IMR-90 (cell line): Measurements from ENCODE around the gene IQCB1. TPM values are rescaled to one million over a fixed set of nuclear protein-coding genes. Genes with fewer than 3 reads are reported as not detected.
A peak's percentile ranks its signal among the peaks of the same experiment; 100 is the strongest.

Experiments used
- ATAC-seq: fragments of 200-7000 bp; cut with Tn5 transposase; 2 replicates; pipeline ENCODE4 v1.9.1; 2020; ENCODE audit warnings: low read depth, mild to moderate bottlenecking, moderate library complexity
- BruUV-seq: library from RNA; stranded (reverse); fragments of 400-500 nt; replicated peaks from 2 replicates; lab custom pipeline; 2021; lab: Mats Ljungman, UMichigan
- CTCF ChIA-PET: fragments of 300-600 bp; formaldehyde crosslinking; extraction: SDS; loops from one replicate; lab custom pipeline; 2021; ENCODE audit warnings: antibody characterized with exemption; lab: Yijun Ruan, JAX
- POLR2A ChIA-PET: fragments of 300-600 bp; sonication (Branson Sonifier 250); formaldehyde crosslinking; loops from one replicate; lab custom pipeline; 2022; ENCODE audit warnings: antibody characterized with exemption; ENCODE audit not compliant: unreplicated experiment; lab: Charles Lee
- DNase-seq: peaks from one replicate; pipeline ENCODE4 v3.0.0; 2013
- H2AFZ ChIP-seq: replicated peaks from 2 replicates; pipeline ENCODE3; 2013; ENCODE audit warnings: low read length, mild to moderate bottlenecking; ENCODE audit not compliant: poor library complexity
- H2AK5ac ChIP-seq: 2 replicates; pipeline ENCODE4 v1.6.1; 2013; ENCODE audit warnings: low read depth, low read length, inconsistent platforms
- H2AK9ac ChIP-seq: replicated peaks from 2 replicates; pipeline ENCODE3; 2013; ENCODE audit warnings: mild to moderate bottlenecking, low read depth, low read length, moderate library complexity; ENCODE audit not compliant: poor library complexity
- H2BK120ac ChIP-seq: 2 replicates; pipeline ENCODE4 v1.6.1; 2013; ENCODE audit warnings: low read depth, low read length, inconsistent platforms
- H2BK15ac ChIP-seq: 3 replicates; pipeline ENCODE4 v1.6.1; 2013; ENCODE audit warnings: low read depth, low read length, inconsistent platforms
- H2BK20ac ChIP-seq: 2 replicates; pipeline ENCODE4 v1.6.1; 2013; ENCODE audit warnings: low read depth, mild to moderate bottlenecking, inconsistent platforms, low read length, moderate library complexity
- H2BK5ac ChIP-seq: 2 replicates; pipeline ENCODE4 v1.6.1; 2013; ENCODE audit warnings: mild to moderate bottlenecking, low read depth, low read length, inconsistent platforms; ENCODE audit not compliant: poor library complexity, severe bottlenecking
- H3K14ac ChIP-seq: replicated peaks from 2 replicates; pipeline ENCODE4 v1.6.1; 2013; ENCODE audit warnings: low read depth, low read length, inconsistent platforms
- H3K18ac ChIP-seq: 2 replicates; pipeline ENCODE4 v1.6.1; 2013; ENCODE audit warnings: low read depth, low read length, control low read depth
- H3K23ac ChIP-seq: 2 replicates; pipeline ENCODE4 v1.6.1; 2013; ENCODE audit warnings: low read depth, low read length, inconsistent platforms
- H3K27ac ChIP-seq: 2 replicates; pipeline ENCODE4 v1.5.1; 2013; ENCODE audit warnings: mild to moderate bottlenecking, control low read depth, low read length; ENCODE audit not compliant: insufficient read depth
- H3K27me3 ChIP-seq: 2 replicates; pipeline ENCODE4 v1.6.1; 2013; ENCODE audit warnings: low read length; ENCODE audit not compliant: control insufficient read depth, insufficient read depth
- H3K36me3 ChIP-seq: 2 replicates; pipeline ENCODE4 v1.6.1; 2013; ENCODE audit warnings: low read length, mixed read lengths; ENCODE audit not compliant: control insufficient read depth, insufficient read depth
- H3K4ac ChIP-seq: 2 replicates; pipeline ENCODE4 v1.6.1; 2013; ENCODE audit warnings: low read depth, low read length, inconsistent platforms
- H3K4me1 ChIP-seq: 2 replicates; pipeline ENCODE4 v1.6.1; 2013; ENCODE audit warnings: low read length, mixed read lengths; ENCODE audit not compliant: control insufficient read depth, insufficient read depth
- H3K4me2 ChIP-seq: 2 replicates; pipeline ENCODE4 v1.6.1; 2013; ENCODE audit warnings: low read depth, mild to moderate bottlenecking, control low read depth, low read length, moderate library complexity
- H3K4me3 ChIP-seq: 2 replicates; pipeline ENCODE4 v1.5.1; 2013; ENCODE audit warnings: low read depth, mild to moderate bottlenecking, control low read depth, low read length, moderate library complexity; ENCODE audit not compliant: insufficient read depth
- H3K56ac ChIP-seq: 2 replicates; pipeline ENCODE4 v1.6.1; 2013; ENCODE audit warnings: low read length, inconsistent platforms; ENCODE audit not compliant: insufficient read depth; ENCODE audit errors: extremely low read depth
- H3K79me1 ChIP-seq, 2 experiments: 2 replicates each; pipeline ENCODE4 v1.6.1; 2013; ENCODE audit warnings: low read length in 2 of 2, inconsistent platforms in 1 of 2, low read depth in 1 of 2
- H3K9ac ChIP-seq: 2 replicates; pipeline ENCODE4 v1.6.1; 2013; ENCODE audit warnings: low read depth, low read length, control low read depth
- H3K9me1 ChIP-seq: 2 replicates; pipeline ENCODE4 v1.6.1; 2013; ENCODE audit warnings: low read length, inconsistent platforms; ENCODE audit not compliant: insufficient read depth
- H3K9me3 ChIP-seq: 2 replicates; pipeline ENCODE4 v1.6.1; 2013; ENCODE audit warnings: low read length; ENCODE audit not compliant: control insufficient read depth, insufficient read depth
- H4K20me1 ChIP-seq: 2 replicates; pipeline ENCODE4 v1.6.1; 2013; ENCODE audit warnings: low read length, inconsistent platforms; ENCODE audit not compliant: insufficient read depth
- H4K5ac ChIP-seq: 2 replicates; pipeline ENCODE4 v1.6.1; 2013; ENCODE audit warnings: mild to moderate bottlenecking, low read depth, low read length, control low read depth
- H4K8ac ChIP-seq, 2 experiments: 2 replicates each; pipeline ENCODE4 v1.6.1; 2013; ENCODE audit warnings: low read depth in 2 of 2, low read length in 2 of 2, control low read depth in 1 of 2, inconsistent platforms in 1 of 2
- H4K91ac ChIP-seq: 2 replicates; pipeline ENCODE4 v1.6.1; 2013; ENCODE audit warnings: low read depth, low read length, inconsistent platforms; ENCODE audit not compliant: insufficient read depth
- BHLHE40 ChIP-seq: fragments of 150-350 bp; IDR thresholded peaks from 2 replicates; pipeline ENCODE4 v1.6.1; 2016; ENCODE audit warnings: mild to moderate bottlenecking, low read depth, low read length
- CEBPB ChIP-seq: IDR thresholded peaks from 2 replicates; pipeline ENCODE4 v1.6.1; 2012; ENCODE audit warnings: low read depth, low read length, improper control_type of control experiment
- CHD1 ChIP-seq: IDR thresholded peaks from 2 replicates; pipeline ENCODE4 v1.6.1; 2012; ENCODE audit warnings: low read depth, low read length, improper control_type of control experiment
- FOS ChIP-seq: fragments of 150-350 bp; IDR thresholded peaks from 2 replicates; pipeline ENCODE4 v1.6.1; 2016; ENCODE audit warnings: low read depth, low read length
- MAFK ChIP-seq: IDR thresholded peaks from 2 replicates; pipeline ENCODE4 v1.6.1; 2012; ENCODE audit warnings: low read depth, low read length, improper control_type of control experiment
- MAZ ChIP-seq: IDR thresholded peaks from 2 replicates; pipeline ENCODE4 v1.6.1; 2012; ENCODE audit warnings: low read depth, mild to moderate bottlenecking, low read length, improper control_type of control experiment, moderate library complexity, borderline replicate concordance
- MXI1 ChIP-seq: IDR thresholded peaks from 2 replicates; pipeline ENCODE4 v1.6.1; 2012; ENCODE audit warnings: low read depth, mild to moderate bottlenecking, low read length, moderate library complexity, borderline replicate concordance
- NFE2L2 ChIP-seq: fragments of 150-350 bp; IDR thresholded peaks from 2 replicates; pipeline ENCODE4 v1.6.1; 2016; ENCODE audit warnings: low read depth, mild to moderate bottlenecking, low read length
- POLR2A ChIP-seq: IDR thresholded peaks from 2 replicates; pipeline ENCODE4 v1.6.1; 2012; ENCODE audit warnings: mild to moderate bottlenecking, low read depth, low read length
- RAD21 ChIP-seq: IDR thresholded peaks from 2 replicates; pipeline ENCODE4 v1.6.1; 2012; ENCODE audit warnings: low read length, improper control_type of control experiment
- RCOR1 ChIP-seq: IDR thresholded peaks from 2 replicates; pipeline ENCODE4 v1.6.1; 2012; ENCODE audit warnings: mild to moderate bottlenecking, low read length, improper control_type of control experiment; ENCODE audit not compliant: insufficient replicate concordance
- RFX5 ChIP-seq: IDR thresholded peaks from 2 replicates; pipeline ENCODE4 v1.8.0; 2012; ENCODE audit warnings: low read depth, mild to moderate bottlenecking, low read length, moderate library complexity
- SMC3 ChIP-seq: fragments of 150-350 bp; IDR thresholded peaks from 2 replicates; pipeline ENCODE4 v1.6.1; 2016; ENCODE audit warnings: low read depth, mild to moderate bottlenecking, antibody characterized with exemption, low read length, moderate library complexity
- WGBS, 2 experiments: methylation state at CpG; one replicate each; pipeline versions ENCODE4 v1.1.5 to v1.1.7; 2013; ENCODE audit warnings: missing lambda C conversion rate in 2 of 2; ENCODE audit not compliant: insufficient read length in 1 of 2; ENCODE audit errors: extremely low coverage in 2 of 2; 5-methylcytosine and 5-hydroxymethylcytosine counted together
- dilution Hi-C: fragments of 300-500 bp; cut with HindIII; formaldehyde crosslinking; loops from one replicate; pipeline ENCODE4 v1.14.3; 2018; ENCODE audit warnings: low sequenced_read_pairs; ENCODE audit not compliant: unreplicated experiment
- in situ Hi-C: fragments of 300-500 bp; cut with MboI; formaldehyde crosslinking; loops from 3 replicates; pipeline ENCODE4 v1.14.3; 2019; ENCODE audit warnings: low sequenced_read_pairs, inconsistent platforms, mixed read lengths
- intact Hi-C: fragments of 100-400 bp; cut with micrococcal nuclease; formaldehyde crosslinking; loops from 2 replicates; pipeline ENCODE4 v1.10.0; 2022
- polyA plus RNA-seq, 3 experiments: library from polyadenylated mRNA; depleted of rRNA; stranded (reverse); fragments of >200 nt; gene quantifications; 2 replicates each; pipeline ENCODE4 v1.2.3, GENCODE V29; 2012; ENCODE audit warnings: low replicate concordance in 1 of 3
- total RNA-seq: library from RNA; depleted of rRNA; stranded (reverse); fragments of >200 nt; gene quantifications from 2 replicates; pipeline ENCODE4 v1.2.3, GENCODE V29; 2012
- TF ChIP-seq, protein P1 (sequence below): fragments of 150-350 bp; IDR thresholded peaks from 2 replicates; pipeline ENCODE4 v1.6.1; 2016; ENCODE audit warnings: low read depth, mild to moderate bottlenecking, low read length, moderate library complexity, borderline replicate concordance
- TF ChIP-seq, protein P2 (sequence below): conservative IDR thresholded peaks from 2 replicates; pipeline ENCODE4 v1.5.1; 2012; ENCODE audit warnings: mild to moderate bottlenecking, low read depth, low read length, improper control_type of control experiment
- TF ChIP-seq, protein P3 (sequence below): fragments of 150-350 bp; IDR thresholded peaks from 2 replicates; pipeline ENCODE4 v1.6.1; 2017; ENCODE audit warnings: mild to moderate bottlenecking, antibody characterized with exemption, low read length, low read depth

The IQCB1 gene
- total and polyA plus RNA-seq, 2 of the 4 experiments (the other 2 are of a cell fraction) = 13.5 to 18.3 TPM

DNA sequence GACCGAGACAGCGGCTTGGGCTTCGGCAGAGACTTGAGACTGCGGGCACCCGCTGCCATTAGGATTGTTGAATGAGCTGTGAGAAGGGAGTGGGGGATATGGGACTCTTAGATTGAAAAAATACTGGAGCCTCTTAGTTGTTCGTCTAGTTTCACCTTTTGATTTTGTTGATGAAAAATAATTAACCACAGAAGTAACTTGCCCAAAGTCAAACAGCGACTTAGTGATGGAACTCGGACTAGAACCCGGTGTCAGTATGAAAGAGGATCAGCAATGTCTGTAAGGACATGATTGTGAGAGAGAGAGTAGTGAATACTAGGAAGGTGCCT lies 84.8 kb downstream of the IQCB1 start:
- Histone ChIP-seq H2BK120ac (no peak overlapping the region), H3K9me3 (no peaks in the 10 kb centered on the region), H3K27me3 (no peaks in the 10 kb centered on the region), H2AFZ (peak overlapping the region; percentile 98), H2AK9ac (peak overlapping the region; percentile 59), H2BK5ac (peak overlapping the region; percentile 42), H3K9ac (peak overlapping the region; percentile 66), H4K20me1 (peaks cover 7% of the 10 kb centered on the region), H3K4me2 (peak overlapping the region; percentile 88), H2BK15ac (no peak overlapping the region), H3K56ac (no peak overlapping the region; the same call in 1 of the 2 replicates), H4K8ac (peak overlapping the region; percentile 16 to 94; a peak in 3 of 4 replicates), H4K5ac (peak overlapping the region; percentile 51), H3K18ac (no peak overlapping the region), H3K14ac (peak overlapping the region; percentile 70), H3K9me1 (no peaks in the 10 kb centered on the region), H3K27ac (peak overlapping the region; percentile 43), H2BK20ac (no peak overlapping the region), H2AK5ac (0 out of 2 replicates have a peak overlapping the region, but pooled peaks have one; percentile 34), H3K23ac (peak overlapping the region; percentile 13; the same call in 1 of the 2 replicates), H3K36me3 (no peaks in the 10 kb centered on the region), H3K4me1 (no peaks in the 10 kb centered on the region), H3K79me1 (peaks cover 6 to 23% of the 10 kb centered on the region in 2 experiments; a peak in 3 of 4 replicates), H3K4ac (peak overlapping the region; percentile 74), H4K91ac (peak overlapping the region; percentile 57; the same call in 1 of the 2 replicates), H3K4me3 (peak overlapping the region; percentile 55)
- ChIA-PET CTCF (no interaction called here), POLR2A (no interaction called here)
- no peak for DNase-seq
- no CpG with 5 or more reads among the region's 9 CpGs for WGBS, 2 experiments
- no peak for TF ChIP-seq RAD21
- no peak for TF ChIP-seq POLR2A
- no peak for TF ChIP-seq NFE2L2
- TF ChIP-seq CHD1 = no peak
- no peak for TF ChIP-seq MXI1
- TF ChIP-seq RCOR1 = no peak
- TF ChIP-seq MAZ = no peak
- TF ChIP-seq, protein P1, sequence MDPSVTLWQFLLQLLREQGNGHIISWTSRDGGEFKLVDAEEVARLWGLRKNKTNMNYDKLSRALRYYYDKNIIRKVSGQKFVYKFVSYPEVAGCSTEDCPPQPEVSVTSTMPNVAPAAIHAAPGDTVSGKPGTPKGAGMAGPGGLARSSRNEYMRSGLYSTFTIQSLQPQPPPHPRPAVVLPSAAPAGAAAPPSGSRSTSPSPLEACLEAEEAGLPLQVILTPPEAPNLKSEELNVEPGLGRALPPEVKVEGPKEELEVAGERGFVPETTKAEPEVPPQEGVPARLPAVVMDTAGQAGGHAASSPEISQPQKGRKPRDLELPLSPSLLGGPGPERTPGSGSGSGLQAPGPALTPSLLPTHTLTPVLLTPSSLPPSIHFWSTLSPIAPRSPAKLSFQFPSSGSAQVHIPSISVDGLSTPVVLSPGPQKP = no peak
- TF ChIP-seq BHLHE40 = no peak
- no peak for TF ChIP-seq CEBPB
- TF ChIP-seq SMC3 = no peak
- TF ChIP-seq MAFK = no peak
- no peak for TF ChIP-seq RFX5
- no peak for TF ChIP-seq FOS
- TF ChIP-seq, protein P2, sequence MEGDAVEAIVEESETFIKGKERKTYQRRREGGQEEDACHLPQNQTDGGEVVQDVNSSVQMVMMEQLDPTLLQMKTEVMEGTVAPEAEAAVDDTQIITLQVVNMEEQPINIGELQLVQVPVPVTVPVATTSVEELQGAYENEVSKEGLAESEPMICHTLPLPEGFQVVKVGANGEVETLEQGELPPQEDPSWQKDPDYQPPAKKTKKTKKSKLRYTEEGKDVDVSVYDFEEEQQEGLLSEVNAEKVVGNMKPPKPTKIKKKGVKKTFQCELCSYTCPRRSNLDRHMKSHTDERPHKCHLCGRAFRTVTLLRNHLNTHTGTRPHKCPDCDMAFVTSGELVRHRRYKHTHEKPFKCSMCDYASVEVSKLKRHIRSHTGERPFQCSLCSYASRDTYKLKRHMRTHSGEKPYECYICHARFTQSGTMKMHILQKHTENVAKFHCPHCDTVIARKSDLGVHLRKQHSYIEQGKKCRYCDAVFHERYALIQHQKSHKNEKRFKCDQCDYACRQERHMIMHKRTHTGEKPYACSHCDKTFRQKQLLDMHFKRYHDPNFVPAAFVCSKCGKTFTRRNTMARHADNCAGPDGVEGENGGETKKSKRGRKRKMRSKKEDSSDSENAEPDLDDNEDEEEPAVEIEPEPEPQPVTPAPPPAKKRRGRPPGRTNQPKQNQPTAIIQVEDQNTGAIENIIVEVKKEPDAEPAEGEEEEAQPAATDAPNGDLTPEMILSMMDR = no peak
- TF ChIP-seq, protein P3, sequence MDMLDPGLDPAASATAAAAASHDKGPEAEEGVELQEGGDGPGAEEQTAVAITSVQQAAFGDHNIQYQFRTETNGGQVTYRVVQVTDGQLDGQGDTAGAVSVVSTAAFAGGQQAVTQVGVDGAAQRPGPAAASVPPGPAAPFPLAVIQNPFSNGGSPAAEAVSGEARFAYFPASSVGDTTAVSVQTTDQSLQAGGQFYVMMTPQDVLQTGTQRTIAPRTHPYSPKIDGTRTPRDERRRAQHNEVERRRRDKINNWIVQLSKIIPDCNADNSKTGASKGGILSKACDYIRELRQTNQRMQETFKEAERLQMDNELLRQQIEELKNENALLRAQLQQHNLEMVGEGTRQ = no peak
- TSS peak; percentile 90 for BruUV-seq
- intact Hi-C loops (no loop called here), dilution Hi-C loops (no loop called here), in situ Hi-C loops (no loop called here)
- no peak for ATAC-seq
